Upper lobe of left lung (tissue), 6 donors: Measurements from ENCODE around the gene SAE1. TPM values are rescaled to one million over a fixed set of nuclear protein-coding genes. Genes with fewer than 3 reads are reported as not detected.

Source experiments
- ATAC-seq, 2 donors: fragments of 200-7000 bp; cut with Tn5 transposase; one replicate each; pipeline ENCODE4 v1.9.1; 2022; ENCODE audit warnings: mild to moderate bottlenecking in 2 of 2, moderate library complexity in 2 of 2; ENCODE audit not compliant: low FRiP score in 2 of 2
- DNase-seq, 2 donors: peaks; one replicate each; pipeline ENCODE4 v3.0.0-alpha.2; 2019 to 2020
- H3K27ac ChIP-seq, 4 donors: fragments of 200-600 bp; sonication (generic); one replicate each; pipeline ENCODE4 v1.5.1; 2016 to 2019
- H3K27me3 ChIP-seq, 4 donors: fragments of 200-600 bp; sonication (generic); one replicate each; pipeline ENCODE4 v1.5.1; 2017 to 2019
- H3K36me3 ChIP-seq, 4 donors: fragments of 200-600 bp; sonication (generic); one replicate each; pipeline ENCODE4 v1.5.1; 2016 to 2019
- H3K4me1 ChIP-seq, 4 donors: fragments of 200-600 bp; sonication (generic); one replicate each; pipeline ENCODE4 v1.5.1; 2018 to 2019
- H3K4me3 ChIP-seq, 4 donors: fragments of 200-600 bp; sonication (generic); one replicate each; pipeline ENCODE4 v1.5.1; 2017 to 2019; ENCODE audit warnings: mild to moderate bottlenecking in 2 of 4, moderate library complexity in 1 of 4
- H3K9me3 ChIP-seq, 4 donors: fragments of 200-600 bp; sonication (generic); one replicate each; pipeline ENCODE4 v1.5.1; 2018 to 2019
- CTCF ChIP-seq, 6 experiments: fragments of 450-650 bp in 4 of 6; fragments of 200-600 bp in 2 of 6; sonication (generic) in 2 of 6; IDR thresholded peaks; one replicate each; pipeline ENCODE4 v1.5.1; 2016 to 2019; ENCODE audit warnings: antibody characterized with exemption in 6 of 6
- EP300 ChIP-seq, 4 donors: sonication (generic); formaldehyde crosslinking; IDR thresholded peaks; one replicate each; pipeline ENCODE4 v1.5.1; 2017; ENCODE audit warnings: antibody characterized with exemption in 4 of 4, control low read depth in 2 of 4
- POLR2A ChIP-seq, 4 donors: fragments of 450-650 bp; IDR thresholded peaks; one replicate each; pipeline ENCODE4 v1.5.1; 2016 to 2017; ENCODE audit warnings: antibody characterized with exemption in 4 of 4, mild to moderate bottlenecking in 2 of 4
- POLR2AphosphoS5 ChIP-seq, 2 donors: sonication (generic); formaldehyde crosslinking; IDR thresholded peaks; one replicate each; pipeline ENCODE4 v1.5.1; 2017; ENCODE audit warnings: antibody characterized with exemption in 2 of 2
- WGBS, 2 donors: methylation state at CpG; one replicate each; pipeline ENCODE4 v1.1.5; 2017 to 2018; 5-methylcytosine and 5-hydroxymethylcytosine counted together
- total RNA-seq, 6 donors: library from RNA; depleted of rRNA in 4 of 6; stranded (reverse); fragments of >200 nt in 4 of 6; gene quantifications; one replicate each; pipeline versions ENCODE4 v1.1.0 to v1.2.1, GENCODE V29; 2016 to 2021
- donor health status: DM: no; HTN: no; CAD: no; lungs with moderate emphysema.
- donor health status: DM: no; HTN: yes; CAD: no; lungs with severe emphysema.

Gene SAE1
- total RNA-seq, 6 donors from 2014 or later = 31.1 to 61.2 (median 55.3) TPM

- Histone ChIP-seq H3K9me3 (no peaks in the 10 kb centered on the region), H3K4me1 (peaks cover 46 to 75% (median 60%) of the 10 kb centered on the region in 4 donors), H3K27ac (peak overlapping the region; percentile 98 to 100 (median 100)), H3K36me3 (no peaks in the 10 kb centered on the region), H3K27me3 (no peaks in the 10 kb centered on the region), H3K4me3 (peak overlapping the region; percentile 90 to 99 (median 99))
- WGBS, 2 donors = 4% methylated on average over 4 of the region's 84 CpGs; no CpG with 5 or more reads in 1 of the 2 donors
- peak; percentile 72 to 98 for DNase-seq
- ATAC-seq = peak in 1 of 2 donors; percentile 14
- peak; percentile 95 to 99 (median 96) for TF ChIP-seq CTCF (IDR thresholded peaks at IDR 0.05)
- no peak for TF ChIP-seq EP300 (IDR thresholded peaks at IDR 0.05)
- peak in 1 of 2 donors; percentile 18 for TF ChIP-seq POLR2AphosphoS5 (IDR thresholded peaks at IDR 0.05)
Measured at GRCh38 chr19:47230054-47230920, 99.7 kb downstream of the SAE1 start.

- TF ChIP-seq CTCF (IDR thresholded peaks at IDR 0.05) (no peak), POLR2A (IDR thresholded peaks at IDR 0.05) (peak in 3 of 4 donors; percentile 43 to 84 (median 73))
- Histone ChIP-seq H3K27ac (peak within 1 kb of the TSS; percentile 98 to 100 (median 100)), H3K36me3 (no peaks in the 10 kb centered on the region), H3K4me1 (peaks cover 41 to 69% (median 54%) of the 10 kb centered on the region in 4 donors), H3K4me3 (peak within 1 kb of the TSS; percentile 90 to 99 (median 99)), H3K9me3 (no peaks in the 10 kb centered on the region), H3K27me3 (no peaks in the 10 kb centered on the region)
- no peak for ATAC-seq
- no CpG with 5 or more reads among the region's 43 CpGs for WGBS, 2 donors
- no peak for DNase-seq
Measured at GRCh38 chr19:47230921-47231214, 100.2 kb downstream of the SAE1 start, which contains the start of gene BBC3. Gene BBC3 (minus strand): TSS chr19:47231199. CDS start chr19:47228431, 2,768 bp downstream.

DNA sequence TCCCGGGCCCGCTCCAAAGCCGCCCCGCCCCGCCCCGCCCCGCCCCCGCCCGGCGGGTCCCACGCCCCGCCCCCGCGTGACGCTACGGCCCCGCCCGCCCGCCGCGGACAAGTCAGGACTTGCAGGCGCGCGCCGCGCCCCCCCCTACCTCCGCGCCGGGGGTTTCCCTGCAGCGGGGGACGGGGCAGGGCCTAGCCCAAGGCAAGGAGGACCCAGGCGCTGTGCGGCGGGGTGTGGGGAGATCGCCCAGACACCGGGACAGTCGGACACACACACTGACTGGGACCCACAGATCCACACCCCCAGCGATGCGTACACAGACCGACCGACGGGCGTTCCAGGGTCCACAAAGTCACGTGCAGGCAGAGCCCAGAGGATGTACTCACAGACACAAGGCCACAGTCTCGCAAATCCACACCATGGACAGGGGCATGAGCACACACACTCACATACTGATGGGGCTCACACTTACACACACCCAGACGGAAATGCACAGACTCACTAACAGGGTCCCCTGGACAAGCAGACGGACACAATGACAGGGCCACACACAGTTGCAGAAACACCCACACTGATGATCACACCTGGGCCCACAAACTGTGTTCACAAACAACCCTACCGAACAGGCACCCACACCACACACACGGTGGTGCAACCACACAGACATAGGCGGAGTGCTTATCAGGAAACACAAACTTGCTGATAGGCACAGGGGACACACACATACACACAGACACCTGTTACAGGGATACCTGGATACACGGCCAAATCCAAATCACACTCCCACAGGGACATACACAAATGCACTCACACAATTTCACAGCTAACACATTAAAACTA is 100.8 kb downstream of the SAE1 start:
- 44 to 67% methylated on average over 4 to 7 of the region's 51 CpGs for WGBS, 2 donors
- peak overlapping the region; percentile 68 to 100 (median 98) for H3K27ac ChIP-seq

More for the DNA sequence above, 100.8 kb downstream of the SAE1 start:
- Histone ChIP-seq H3K4me1 (peaks cover 39 to 63% (median 51%) of the 10 kb centered on the region in 4 donors), H3K9me3 (no peaks in the 10 kb centered on the region), H3K36me3 (no peaks in the 10 kb centered on the region), H3K4me3 (peak overlapping the region in 3 of 4 donors; percentile 90 to 99 (median 99)), H3K27me3 (no peaks in the 10 kb centered on the region)
- TF ChIP-seq CTCF (IDR thresholded peaks at IDR 0.05) (no peak), POLR2A (IDR thresholded peaks at IDR 0.05) (peak in 2 of 4 donors; percentile 15 to 62), EP300 (IDR thresholded peaks at IDR 0.05) (no peak), POLR2AphosphoS5 (IDR thresholded peaks at IDR 0.05) (peak in 1 of 2 donors; percentile 82)
- DNase-seq = peak; percentile 95 to 99
- ATAC-seq = peak; percentile 71 to 74
